K562 (cell line): ENCODE measurements around the gene ANO2. TPM values are rescaled to one million over a fixed set of nuclear protein-coding genes. Genes with fewer than 3 reads are reported as not detected.

Experiments
- ATAC-seq: fragments of 200-7000 bp; cut with Tn5 transposase; 3 replicates; pipeline ENCODE4 v1.9.1; 2020; ENCODE audit warnings: moderate library complexity
- BruUV-seq: library from RNA; stranded (reverse); fragments of 400-500 nt; replicated peaks from 2 replicates; lab custom pipeline; 2021; lab: Mats Ljungman, UMichigan
- CTCF ChIA-PET: fragments of 300-600 bp; formaldehyde crosslinking; extraction: SDS; loops from one replicate; lab custom pipeline; 2021; ENCODE audit warnings: low intra/inter-chr PET ratio; lab: Yijun Ruan, JAX
- POLR2A ChIA-PET: fragments of 300-600, 350-650 bp; sonication (Branson Sonifier 250); formaldehyde crosslinking; extraction: SDS; loops from one replicate; lab custom pipeline; 2021; ENCODE audit warnings: antibody characterized with exemption, inconsistent platforms; lab: Yijun Ruan, JAX
- DNase-seq, 4 experiments: peaks; one replicate each; pipeline versions ENCODE4 v3.0.0 to v3.0.0-alpha.2; 2011 to 2018; ENCODE audit warnings: low spot score in 3 of 4, mixed read lengths in 3 of 4; ENCODE audit errors: extremely low read depth in 1 of 4
- FAIRE-seq: peaks from 2 replicates; lab custom pipeline; 2011; peaks lifted over from hg19 to GRCh38; lab: Jason Lieb, UNC
- H2AFZ ChIP-seq: 2 replicates; pipeline ENCODE4 v1.6.0; 2011; ENCODE audit warnings: low read depth, low read length, control low read depth, inconsistent platforms
- H3K27ac ChIP-seq: fragments of 200-600 bp; 3 replicates; pipeline ENCODE4 v1.8.0; 2011; ENCODE audit warnings: low read depth, mild to moderate bottlenecking, control low read depth, inconsistent platforms, low read length, moderate library complexity, mixed read lengths; ENCODE audit errors: extremely low read depth
- H3K27me3 ChIP-seq, 2 experiments: fragments of 300-600 bp in 1 of 2; 2 replicates in 1 of 2; 3 replicates in 1 of 2; pipeline versions ENCODE4 v1.6.0 to v1.8.0; 2011; ENCODE audit warnings: inconsistent platforms in 2 of 2, low read length in 2 of 2, mild to moderate bottlenecking in 1 of 2, mixed read lengths in 1 of 2, moderate library complexity in 1 of 2; ENCODE audit not compliant: control insufficient read depth in 2 of 2, insufficient read depth in 2 of 2
- H3K36me3 ChIP-seq: fragments of 300-600 bp; 3 replicates; pipeline ENCODE4 v1.8.0; 2011; ENCODE audit warnings: mild to moderate bottlenecking, low read length, inconsistent platforms; ENCODE audit not compliant: control insufficient read depth, insufficient read depth
- H3K4me1 ChIP-seq, 2 experiments: fragments of 200-600 bp in 1 of 2; replicated peaks in 1 of 2; 2 replicates in 1 of 2; 3 replicates in 1 of 2; pipeline versions ENCODE4 v1.5.1 to v1.8.0; 2011; ENCODE audit warnings: inconsistent platforms in 2 of 2, low read length in 2 of 2, mild to moderate bottlenecking in 1 of 2, mixed read lengths in 1 of 2, moderate library complexity in 1 of 2; ENCODE audit not compliant: control insufficient read depth in 2 of 2, insufficient read depth in 2 of 2
- H3K4me2 ChIP-seq: 2 replicates; pipeline ENCODE4 v1.6.1; 2011; ENCODE audit warnings: low read length, control low read depth, inconsistent platforms, mixed read lengths; ENCODE audit not compliant: insufficient read depth
- H3K4me3 ChIP-seq: fragments of 200-600 bp; sonication (generic), shearing (Covaris generic); 2 replicates; pipeline ENCODE4 v1.5.1; 2016; ENCODE audit warnings: control low read depth, inconsistent platforms
- H3K79me2 ChIP-seq: fragments of 200-600 bp; 3 replicates; pipeline ENCODE4 v1.8.0; 2011; ENCODE audit warnings: low read length, inconsistent platforms; ENCODE audit not compliant: control insufficient read depth, insufficient read depth
- H3K9ac ChIP-seq, 2 experiments: 2 replicates each; pipeline versions ENCODE4 v1.6.0 to v1.6.1; 2011; ENCODE audit warnings: low read depth in 2 of 2, low read length in 2 of 2, control low read depth in 1 of 2, inconsistent platforms in 1 of 2, mild to moderate bottlenecking in 1 of 2, mixed read lengths in 1 of 2; ENCODE audit not compliant: insufficient read depth in 1 of 2
- H3K9me1 ChIP-seq: one replicate; pipeline ENCODE4 v1.6.0; 2011; ENCODE audit warnings: inconsistent platforms, mild to moderate bottlenecking, low read length, moderate library complexity; ENCODE audit not compliant: control insufficient read depth, insufficient read depth
- H3K9me3 ChIP-seq: replicated peaks from 2 replicates; pipeline ENCODE4 v1.5.1; 2011; ENCODE audit warnings: low read depth, low read length, inconsistent platforms; ENCODE audit not compliant: control insufficient read depth, insufficient read depth
- H4K20me1 ChIP-seq: replicated peaks from 2 replicates; pipeline ENCODE4 v1.6.1; 2011; ENCODE audit warnings: low read length, inconsistent platforms, mixed read lengths; ENCODE audit not compliant: control insufficient read depth, insufficient read depth
- C11orf30 ChIP-seq: fragments of 450-650 bp; IDR thresholded peaks from 2 replicates; pipeline ENCODE4 v1.6.1; 2016; ENCODE audit warnings: low read depth, mild to moderate bottlenecking
- CTCF ChIP-seq, 3 experiments: IDR thresholded peaks in 2 of 3; conservative IDR thresholded peaks in 1 of 3; 2 replicates each; pipeline ENCODE4 v1.5.1; 2011 to 2012; ENCODE audit warnings: low read length in 3 of 3, mild to moderate bottlenecking in 3 of 3, control low read depth in 2 of 3, improper control_type of control experiment in 1 of 3, inconsistent platforms in 1 of 3, low read depth in 1 of 3, mixed read lengths in 1 of 3, moderate library complexity in 1 of 3; ENCODE audit not compliant: insufficient read depth in 2 of 3
- E2F1 ChIP-seq: sonication (generic); formaldehyde crosslinking; IDR thresholded peaks from 2 replicates; pipeline ENCODE4 v1.8.1; 2023; ENCODE audit warnings: mild to moderate bottlenecking, missing genetic modification reagents, moderate library complexity
- HBP1 ChIP-seq: fragments of 450-650 bp; formaldehyde crosslinking; IDR thresholded peaks from 2 replicates; pipeline ENCODE4 v1.4.0; 2022; ENCODE audit warnings: missing genetic modification characterization
- HDAC6 ChIP-seq: IDR thresholded peaks from 2 replicates; pipeline ENCODE4 v1.6.1; 2012; ENCODE audit warnings: low read depth, mild to moderate bottlenecking, control low read depth, inconsistent platforms, low read length, moderate library complexity
- RFX5 ChIP-seq: IDR thresholded peaks from 2 replicates; pipeline ENCODE4 v1.6.1; 2011; ENCODE audit warnings: low read depth, mild to moderate bottlenecking, improper control_type of control experiment, low read length
- ZNF23 ChIP-seq: fragments of 250-450 bp; sonication (Bioruptor Pico); IDR thresholded peaks from 2 replicates; pipeline ENCODE4 v1.4.0; 2020; ENCODE audit warnings: mild to moderate bottlenecking
- ZNF655 ChIP-seq: fragments of 250-450 bp; sonication (Bioruptor Pico); IDR thresholded peaks from 2 replicates; pipeline ENCODE4 v1.5.0; 2021
- WGBS: fragments of 100-300 bp; shearing (Covaris generic); methylation state at CpG from one replicate; pipeline ENCODE4 v1.1.6; 2016; ENCODE audit warnings: low coverage, mixed read lengths; ENCODE audit not compliant: insufficient coverage; ENCODE audit errors: missing lambda C conversion rate; 5-methylcytosine and 5-hydroxymethylcytosine counted together
- in situ Hi-C: fragments of 300-500 bp; cut with MboI; formaldehyde crosslinking; loops from 4 replicates; pipeline ENCODE4 v1.15.0; 2018; ENCODE audit warnings: inconsistent platforms, mixed read lengths
- intact Hi-C: fragments of 100-400 bp; cut with micrococcal nuclease; formaldehyde crosslinking; loops from 2 replicates; pipeline ENCODE4 v1.14.2; 2022
- polyA plus RNA-seq, 8 experiments: library from polyadenylated mRNA; depleted of rRNA in 4 of 8; stranded (reverse) in 5 of 8; unstranded in 3 of 8; fragments of >200 nt; fragmentation: Nextera tagmentation in 2 of 8; fragmentation: Illumina TruSeq in 1 of 8; extraction: Ambion mirVana in 2 of 8; extraction: Trizol in 1 of 8; gene quantifications; 2 replicates each; pipeline versions ENCODE4 v1.2.1 to v1.2.3, GENCODE V29; 2011 to 2014; ENCODE audit warnings: inconsistent platforms in 1 of 8, missing spikeins in 1 of 8
- total RNA-seq, 7 experiments: library from RNA; depleted of rRNA in 6 of 7; stranded (reverse); fragments of >200 nt in 6 of 7; fragmentation: Illumina TruSeq in 2 of 7; extraction: Trizol in 2 of 7; gene quantifications; 2 replicates each; pipeline versions ENCODE4 v1.2.1 to v1.2.3, GENCODE V29; 2011 to 2021; ENCODE audit warnings: low replicate concordance in 1 of 7

ANO2 gene
- total and polyA plus RNA-seq, 9 of the 15 experiments (the other 6 are each of a cell fraction or from before 2014, with no cell fraction given) = 0.64 TPM; not detected in 8

GRCh38 chr12:5522432-5523335 is 422.4 kb downstream of the ANO2 start:
- Histone ChIP-seq H3K36me3 (no peaks in the 10 kb centered on the region), H3K9ac (no peak overlapping the region), H3K9me1 (no peaks in the 10 kb centered on the region), H3K79me2 (no peaks in the 10 kb centered on the region), H4K20me1 (no peaks in the 10 kb centered on the region), H3K27me3 (peaks cover 0 to 42% of the 10 kb centered on the region in 2 experiments; a peak in 2 of 5 replicates), H3K27ac (no peak overlapping the region), H3K4me2 (no peak overlapping the region), H3K4me3 (no peak overlapping the region), H2AFZ (no peak overlapping the region), H3K9me3 (no peaks in the 10 kb centered on the region), H3K4me1 (no peaks in the 10 kb centered on the region; a peak in 1 of 5 replicates)
- intact Hi-C loops = no loop called here
- CTCF ChIA-PET = no interaction called here
- in situ Hi-C loops = no loop called here
- no peak for FAIRE-seq
- WGBS = 4% methylated on average over 7 of the region's 11 CpGs
- TF ChIP-seq HDAC6 = no peak
- no peak for TF ChIP-seq HBP1 (CRISPR knock-in tag)
- no peak for TF ChIP-seq ZNF23 (CRISPR knock-in tag)
- no peak for TF ChIP-seq RFX5
- TF ChIP-seq C11orf30 = no peak
- no peak for TF ChIP-seq ZNF655
- TF ChIP-seq CTCF (IDR thresholded peaks at IDR 0.05 in 2 of 3, conservative IDR thresholded peaks at IDR 0.05 in 1 of 3; ENCODE audit: insufficient read depth in 2 of 3, low read depth in 1 of 3, low read length in 3 of 3) = no peak
- no peak for TF ChIP-seq E2F1
- BruUV-seq = no TSS peak
- DNase-seq = no peak
- POLR2A ChIA-PET = no interaction called here
- no peak for ATAC-seq
